ENCODE results near the gene KIF16B.

DNA sequence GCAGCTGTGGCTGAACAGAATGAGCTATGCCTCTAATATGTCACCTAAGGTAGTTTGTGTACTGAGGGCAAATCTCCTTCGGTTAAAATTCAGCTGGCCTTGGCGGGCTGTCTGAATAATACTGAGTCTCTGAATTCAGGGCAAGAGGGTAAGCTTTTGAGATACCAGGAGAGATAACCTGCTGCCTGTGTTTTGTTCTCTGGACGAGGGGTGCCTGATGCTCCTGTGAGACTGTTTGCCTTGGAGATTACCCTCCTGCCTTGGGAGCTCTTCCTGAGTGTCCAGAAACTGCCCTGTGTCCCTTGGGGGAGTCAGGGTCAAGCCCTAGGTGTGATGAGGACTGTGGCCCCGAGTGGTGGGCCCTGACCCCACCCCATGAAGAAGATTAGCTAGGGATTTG is 282.9 kb downstream of the KIF16B start:
- TF ChIP-seq, protein P1, sequence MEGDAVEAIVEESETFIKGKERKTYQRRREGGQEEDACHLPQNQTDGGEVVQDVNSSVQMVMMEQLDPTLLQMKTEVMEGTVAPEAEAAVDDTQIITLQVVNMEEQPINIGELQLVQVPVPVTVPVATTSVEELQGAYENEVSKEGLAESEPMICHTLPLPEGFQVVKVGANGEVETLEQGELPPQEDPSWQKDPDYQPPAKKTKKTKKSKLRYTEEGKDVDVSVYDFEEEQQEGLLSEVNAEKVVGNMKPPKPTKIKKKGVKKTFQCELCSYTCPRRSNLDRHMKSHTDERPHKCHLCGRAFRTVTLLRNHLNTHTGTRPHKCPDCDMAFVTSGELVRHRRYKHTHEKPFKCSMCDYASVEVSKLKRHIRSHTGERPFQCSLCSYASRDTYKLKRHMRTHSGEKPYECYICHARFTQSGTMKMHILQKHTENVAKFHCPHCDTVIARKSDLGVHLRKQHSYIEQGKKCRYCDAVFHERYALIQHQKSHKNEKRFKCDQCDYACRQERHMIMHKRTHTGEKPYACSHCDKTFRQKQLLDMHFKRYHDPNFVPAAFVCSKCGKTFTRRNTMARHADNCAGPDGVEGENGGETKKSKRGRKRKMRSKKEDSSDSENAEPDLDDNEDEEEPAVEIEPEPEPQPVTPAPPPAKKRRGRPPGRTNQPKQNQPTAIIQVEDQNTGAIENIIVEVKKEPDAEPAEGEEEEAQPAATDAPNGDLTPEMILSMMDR (IDR thresholded peaks at IDR 0.05; ENCODE audit: poor library complexity): no peak
- no peak for TF ChIP-seq EZH2 (IDR thresholded peaks at IDR 0.05; ENCODE audit: borderline replicate concordance)

Data from hepatocyte (in vitro differentiated cells).